NCI-H446 treated with DMSO at 0.1 percent for 48 hours (cell line): ENCODE results near the gene CDK5R2.

Experiments
- DNase-seq: peaks from one replicate; lab custom pipeline; 2025; lab: John Stamatoyannopoulos, UW

Gene CDK5R2

DNA sequence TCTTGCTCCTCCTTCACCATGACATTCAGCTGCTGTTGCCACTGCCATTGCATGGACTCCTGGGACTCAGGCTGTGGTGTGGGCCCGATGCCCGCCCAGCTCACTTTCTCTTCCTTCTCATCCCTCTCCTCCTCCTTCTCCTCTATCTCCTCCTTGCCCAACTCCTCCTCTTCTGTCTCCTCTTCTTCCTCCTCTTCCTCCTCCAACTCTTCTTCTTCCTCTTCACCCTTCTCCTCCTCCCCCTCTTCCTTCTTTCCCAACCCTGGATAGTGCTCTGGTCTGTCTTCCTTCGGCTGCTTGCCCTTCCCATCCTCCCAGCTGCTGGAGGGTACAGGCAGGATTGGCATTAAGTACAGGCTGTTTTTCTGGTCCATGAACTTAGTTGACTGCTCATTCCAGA is 44.5 kb downstream of the CDK5R2 start:
- no peak for DNase-seq

DNA sequence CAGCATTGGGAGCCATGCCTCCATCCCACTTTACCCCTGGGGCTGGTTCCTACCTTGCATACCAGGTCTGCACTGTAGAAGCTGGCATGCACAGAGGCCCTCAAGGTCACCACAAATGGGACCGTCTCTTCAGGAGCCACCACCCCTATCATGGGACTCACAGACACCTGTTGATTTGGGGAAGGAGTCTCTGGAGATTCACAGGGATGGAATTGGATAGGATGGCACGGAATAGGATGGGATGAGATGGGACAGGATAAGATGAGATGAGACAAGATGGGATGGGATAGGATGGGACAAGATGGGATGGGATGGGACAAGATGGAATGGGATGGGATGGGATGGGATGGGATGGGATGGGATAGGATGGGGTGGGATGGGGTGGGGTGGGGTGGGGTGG is 49.8 kb downstream of the CDK5R2 start:
- DNase-seq, result no peak

DNA sequence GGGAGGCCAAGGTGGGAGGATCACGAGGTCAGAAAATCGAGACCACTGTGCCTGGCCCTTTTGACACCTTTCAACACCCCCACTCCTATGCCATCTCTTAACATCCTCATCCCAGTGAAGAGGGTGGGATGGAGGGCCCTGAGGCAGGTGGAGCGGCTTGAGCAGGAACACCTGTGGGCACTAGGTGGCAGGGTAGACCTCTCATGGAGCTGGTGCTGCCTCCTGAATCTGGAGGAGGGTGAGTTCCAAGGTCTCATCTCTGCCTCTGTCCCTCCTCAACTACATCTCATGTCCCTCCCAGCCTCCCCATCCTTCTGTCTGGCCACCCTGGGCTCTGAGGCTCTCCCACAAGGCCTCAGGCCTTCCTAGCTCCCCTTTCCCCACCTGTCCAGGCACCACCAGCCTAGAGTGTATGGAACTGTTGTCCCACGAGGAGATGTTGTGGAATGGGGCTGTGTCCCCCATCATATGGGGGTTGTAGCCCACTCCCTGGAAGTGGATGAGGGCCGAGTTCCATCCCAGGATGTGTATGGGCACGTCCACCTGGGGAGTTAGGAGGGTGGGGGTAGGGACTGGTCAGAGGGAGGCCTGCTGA is 50.8 kb downstream of the CDK5R2 start:
- DNase-seq, result no peak

DNA sequence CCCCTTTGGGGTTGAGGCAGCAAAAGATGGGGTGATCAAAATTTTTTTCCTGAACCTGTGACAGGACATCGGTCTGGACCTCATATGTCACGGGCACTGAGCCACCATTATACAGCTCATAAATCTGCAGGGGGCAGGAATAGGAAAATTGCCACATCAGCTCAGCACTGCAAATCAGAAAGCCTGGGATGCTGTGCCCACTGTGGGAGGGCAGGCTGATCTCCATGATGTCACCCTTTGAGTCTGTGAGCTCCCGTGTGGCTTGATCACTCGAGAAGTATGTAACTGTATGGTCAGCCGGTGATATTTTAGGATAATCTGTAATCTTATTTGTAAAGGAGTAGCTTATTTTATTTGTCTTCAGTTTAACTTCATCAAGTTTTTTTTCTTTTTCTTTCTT is 51.4 kb downstream of the CDK5R2 start:
- DNase-seq, result no peak
